Hepatic stellate cell (primary cell): ENCODE results near the gene INPP4B.
A peak's percentile ranks its signal among the peaks of the same experiment; 100 is the strongest.
"Not testable (repeated sequence)": the region's sequence is repeated elsewhere in the genome, so short reads cannot be mapped to it uniquely, and the experiment has no call there.

Experiments used
- DNase-seq: peaks from one replicate; pipeline ENCODE4 v3.0.0; 2011; ENCODE audit warnings: low spot score

Gene INPP4B

DNA sequence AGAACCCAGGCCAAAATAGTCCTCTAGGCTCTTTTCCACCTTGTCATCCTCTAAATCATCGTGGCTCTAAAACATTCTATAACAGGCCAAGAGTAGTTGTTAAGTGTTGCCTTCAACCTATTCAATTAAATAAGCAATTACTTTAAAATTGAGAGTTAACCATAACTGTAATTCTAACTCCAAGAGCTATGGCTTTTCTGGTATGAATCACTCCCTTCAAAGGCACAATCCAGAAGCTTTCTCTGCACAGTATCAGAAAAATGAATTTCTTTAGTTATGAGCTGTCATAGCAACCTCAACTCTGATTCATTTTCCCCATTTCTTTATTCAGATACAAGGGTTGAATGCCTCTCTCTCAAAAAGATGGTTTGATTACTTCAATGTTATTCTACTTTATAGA is 21.7 kb downstream of the INPP4B start:
- peak; percentile 11 for DNase-seq

DNA sequence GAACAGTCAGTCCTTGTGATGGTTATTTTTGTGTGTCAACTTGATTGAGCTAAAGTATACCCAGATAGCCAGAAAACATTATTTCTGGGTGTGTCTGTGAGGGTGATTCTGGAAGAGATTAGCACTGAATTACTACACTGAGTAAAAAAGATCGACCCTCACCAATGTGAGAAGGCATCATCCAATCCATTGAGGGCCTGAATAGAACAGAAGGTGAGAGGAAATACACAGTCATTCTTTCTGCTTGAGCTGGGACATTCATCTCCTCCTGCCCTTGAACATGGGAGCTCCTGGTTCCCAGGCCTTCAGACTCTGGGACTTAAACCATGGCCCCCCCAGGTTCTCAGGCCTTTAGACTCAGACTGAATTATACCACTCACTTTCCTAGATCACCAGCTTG is 22.3 kb downstream of the INPP4B start:
- no peak for DNase-seq

DNA sequence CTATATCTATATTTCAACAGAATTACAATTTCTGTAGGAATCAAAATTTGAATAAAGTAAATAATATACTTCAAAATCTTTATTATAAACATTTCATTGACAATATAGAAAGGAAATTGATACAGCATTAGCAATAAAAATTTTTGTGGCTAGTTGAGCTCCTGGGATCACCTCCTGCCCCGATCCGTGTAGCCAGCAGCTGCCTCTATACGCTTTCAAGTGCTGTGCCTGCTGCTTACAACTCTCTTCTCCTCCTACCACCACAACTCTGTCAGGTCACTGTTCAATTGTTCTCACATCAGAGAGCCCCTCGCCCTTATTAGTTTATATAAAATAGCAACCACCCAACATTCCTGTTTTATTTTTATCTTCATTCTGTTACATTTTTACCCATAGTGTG is 27.6 kb downstream of the INPP4B start:
- no peak for DNase-seq

DNA sequence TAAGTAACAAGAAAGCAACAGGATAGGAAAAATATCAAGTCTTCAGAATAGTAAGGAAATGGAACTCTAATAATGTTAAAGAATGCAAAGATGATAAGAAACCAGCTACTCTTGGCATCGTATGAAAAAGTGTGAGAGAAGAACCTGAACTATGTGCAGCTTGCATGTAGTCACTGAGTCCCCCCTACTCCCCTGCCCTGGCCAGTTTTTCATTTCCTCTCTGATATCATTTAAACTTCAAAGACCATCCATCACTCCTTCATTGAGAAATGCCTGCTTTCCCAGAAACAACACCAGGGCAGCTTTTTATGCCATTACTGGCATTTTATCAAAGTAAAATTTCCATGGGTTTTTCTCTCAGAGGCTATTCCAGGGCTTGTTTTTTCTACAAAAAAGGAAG is 28.1 kb downstream of the INPP4B start:
- DNase-seq, result peak; percentile 2

DNA sequence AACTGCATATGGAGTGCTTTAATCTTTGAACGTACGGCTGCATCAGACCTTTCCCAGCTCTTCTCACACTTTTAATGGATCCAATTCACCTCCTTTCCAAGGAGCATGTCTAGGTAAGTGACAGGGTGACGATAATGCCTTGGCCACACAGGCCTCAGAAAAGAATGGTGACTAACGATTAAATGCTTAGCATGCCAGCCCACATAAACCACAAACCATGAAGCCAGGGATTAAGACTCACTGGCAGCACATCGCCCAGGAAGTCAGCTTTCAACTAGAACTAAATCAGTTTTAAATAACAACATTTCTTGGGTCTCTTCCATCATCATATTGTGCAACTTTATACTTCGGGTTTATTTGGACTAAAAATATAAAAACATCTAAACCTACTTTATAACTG is 28.7 kb downstream of the INPP4B start:
- peak; percentile 29 for DNase-seq

DNA sequence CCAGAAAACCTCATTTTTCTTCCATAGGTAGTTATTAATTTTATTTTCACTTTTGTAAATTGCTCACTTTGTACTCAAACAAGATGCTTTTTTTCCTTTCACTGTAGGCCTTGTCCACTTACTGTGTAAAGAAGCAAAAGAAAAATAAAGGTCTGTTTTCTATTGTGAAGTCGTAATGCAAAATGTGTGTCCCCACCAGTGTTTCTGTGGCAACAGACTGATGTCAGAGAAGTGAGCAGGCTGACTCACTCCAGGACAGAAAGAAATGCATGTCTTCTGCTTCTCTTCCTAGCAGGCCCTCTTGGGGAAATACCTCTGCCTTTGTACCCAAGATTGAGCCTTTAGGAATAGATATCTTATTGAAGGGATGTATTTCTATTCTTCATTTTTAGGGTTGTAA is 30.3 kb downstream of the INPP4B start:
- peak; percentile 6 for DNase-seq

DNA sequence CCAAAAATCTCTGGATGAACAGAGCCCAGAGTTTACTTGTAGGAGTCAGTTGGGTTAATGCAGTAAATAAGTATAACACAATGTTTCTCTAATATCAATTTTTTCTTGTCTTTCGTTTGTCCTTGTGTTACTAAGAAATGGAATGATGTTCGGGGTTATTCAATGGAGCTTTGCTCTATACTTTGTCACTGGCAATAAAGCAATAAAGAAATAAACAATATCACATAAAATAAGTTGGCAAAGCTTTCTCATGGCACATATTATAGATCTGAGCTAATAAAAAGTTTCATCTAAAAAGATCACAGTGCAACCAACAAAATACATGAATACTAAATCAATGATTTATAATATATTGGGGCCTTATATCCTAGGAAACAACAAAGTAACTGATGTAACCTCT is 32.7 kb downstream of the INPP4B start:
- DNase-seq, result no peak

DNA sequence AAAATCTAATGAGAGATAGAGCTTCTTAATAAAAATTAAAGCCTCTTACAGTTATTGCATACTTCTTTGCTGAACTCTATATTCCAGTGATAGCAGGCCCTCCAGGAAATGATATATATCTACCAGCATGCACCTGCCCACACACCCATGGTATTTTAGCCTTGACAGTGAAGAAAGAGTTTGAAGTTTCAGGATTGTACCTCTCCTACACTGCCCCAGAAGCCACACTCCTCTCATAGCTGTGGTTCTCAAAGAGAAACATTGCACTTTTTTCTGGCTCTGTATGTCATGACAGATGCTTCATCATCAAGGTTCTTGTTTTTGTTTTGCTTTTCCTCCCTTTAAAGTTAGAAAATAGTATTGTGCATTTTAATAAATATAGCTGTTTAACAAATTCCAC is 34.0 kb downstream of the INPP4B start:
- no peak for DNase-seq

DNA sequence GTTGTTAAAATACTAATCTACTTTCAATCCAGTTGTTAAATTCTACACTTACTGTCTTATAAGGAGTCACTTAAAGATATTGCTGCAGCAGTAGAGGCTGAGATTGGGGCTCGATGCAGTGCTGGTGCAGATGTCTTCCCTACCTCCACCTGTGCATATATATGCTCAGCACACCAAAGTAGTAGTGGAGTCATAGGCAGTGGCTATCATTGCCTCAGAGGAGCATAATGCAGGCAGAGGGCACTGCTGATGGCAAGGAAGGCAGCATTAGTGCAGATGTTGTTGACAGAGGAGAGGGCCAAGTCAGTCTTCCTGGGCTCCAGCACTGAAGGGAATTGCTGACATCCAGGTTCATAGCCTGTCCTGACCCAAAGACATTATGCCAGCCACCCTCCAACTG is 35.1 kb downstream of the INPP4B start:
- no peak for DNase-seq

DNA sequence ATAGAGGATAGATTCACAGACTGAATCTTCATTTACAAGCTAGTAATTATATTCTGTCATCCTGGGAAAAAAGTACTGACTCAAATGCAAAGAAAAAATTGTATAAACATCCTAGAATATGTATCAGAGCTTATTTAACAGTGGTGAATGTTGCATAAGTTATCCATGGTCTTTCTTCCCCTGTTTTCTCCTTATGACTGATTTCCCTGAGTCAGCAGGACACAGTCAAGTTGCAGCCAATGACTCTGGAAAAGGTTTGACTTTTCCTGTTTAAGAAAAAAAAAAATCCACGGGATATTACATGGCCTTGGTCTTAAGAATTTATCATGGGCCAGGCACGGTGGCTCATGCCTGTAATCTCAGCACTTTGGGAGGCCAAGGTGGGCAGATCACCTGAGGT is 36.5 kb downstream of the INPP4B start:
- DNase-seq, result no peak

DNA sequence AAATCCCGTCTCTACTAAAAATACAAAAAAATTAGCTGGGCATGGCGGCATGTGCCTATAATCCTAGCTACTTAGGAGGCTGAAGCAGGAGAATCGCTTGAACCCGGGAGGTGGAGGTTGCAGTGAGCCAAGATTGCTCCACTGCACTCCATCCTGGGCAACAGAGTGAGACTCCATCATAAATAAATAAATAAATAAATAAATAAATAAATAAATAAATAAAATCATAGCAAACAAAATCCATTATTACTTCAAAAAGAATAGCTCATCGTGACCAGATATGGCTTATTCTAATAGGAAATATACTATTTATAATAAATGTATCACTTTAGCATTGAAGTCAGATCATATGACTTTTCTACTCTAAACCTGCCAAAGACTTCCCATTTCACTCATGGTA is 42.2 kb downstream of the INPP4B start:
- DNase-seq, result not testable (repeated sequence)

DNA sequence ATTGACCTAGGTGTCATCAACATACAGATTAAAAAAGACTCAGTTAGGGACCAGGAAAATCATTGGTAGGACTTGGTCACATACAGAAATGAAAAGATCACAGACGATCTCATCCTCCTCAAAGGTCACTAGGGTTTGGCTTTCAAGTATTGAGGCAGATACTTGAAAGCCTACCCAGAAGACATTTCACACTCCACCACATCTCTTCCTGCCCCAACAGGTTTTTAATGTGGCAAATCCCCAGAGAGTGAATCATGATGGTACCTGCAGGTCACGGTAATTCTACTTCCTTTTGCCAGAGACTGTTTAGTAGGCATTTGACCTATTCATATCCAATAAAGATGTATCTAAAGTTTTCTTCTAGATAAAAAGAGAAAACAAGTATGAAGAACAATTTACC is 44.1 kb downstream of the INPP4B start:
- DNase-seq, result no peak

DNA sequence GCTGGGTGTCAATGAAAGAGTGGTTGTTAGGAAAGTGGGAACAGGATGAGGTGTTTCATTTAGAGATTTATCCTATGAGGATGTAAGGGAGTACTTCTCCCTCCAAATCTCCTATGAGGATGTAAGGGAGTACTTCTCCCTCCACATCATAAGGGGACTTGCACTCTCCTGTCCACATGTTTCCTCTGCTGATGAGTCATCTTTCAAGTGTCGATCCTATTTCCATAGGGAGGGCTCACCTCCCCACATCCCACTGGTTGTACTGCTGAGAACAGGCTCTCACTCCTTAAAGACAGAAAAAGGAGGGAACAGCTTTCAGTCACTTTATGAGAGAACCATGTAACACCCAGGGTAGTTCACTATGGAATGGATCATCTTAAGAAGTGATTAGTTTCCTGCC is 65.0 kb downstream of the INPP4B start:
- DNase-seq, result no peak

DNA sequence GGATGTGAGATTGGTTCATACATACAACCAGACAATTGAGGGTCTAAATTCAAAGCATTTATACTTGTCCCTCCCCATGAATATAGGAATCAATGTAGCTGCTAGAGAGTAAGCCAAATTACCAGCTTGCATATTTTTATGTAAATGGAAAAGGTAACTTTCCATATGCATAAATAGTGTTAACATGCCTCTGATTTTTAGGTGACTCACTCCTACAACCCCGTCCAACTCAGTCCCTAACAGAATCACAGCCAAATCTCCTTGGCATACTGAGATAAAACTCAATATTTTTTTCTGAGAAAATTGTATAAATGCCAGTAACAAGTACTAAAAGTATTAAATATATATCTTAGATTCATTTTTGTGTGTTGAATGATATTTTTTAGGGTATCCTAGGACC is 67.2 kb downstream of the INPP4B start:
- DNase-seq, result no peak

DNA sequence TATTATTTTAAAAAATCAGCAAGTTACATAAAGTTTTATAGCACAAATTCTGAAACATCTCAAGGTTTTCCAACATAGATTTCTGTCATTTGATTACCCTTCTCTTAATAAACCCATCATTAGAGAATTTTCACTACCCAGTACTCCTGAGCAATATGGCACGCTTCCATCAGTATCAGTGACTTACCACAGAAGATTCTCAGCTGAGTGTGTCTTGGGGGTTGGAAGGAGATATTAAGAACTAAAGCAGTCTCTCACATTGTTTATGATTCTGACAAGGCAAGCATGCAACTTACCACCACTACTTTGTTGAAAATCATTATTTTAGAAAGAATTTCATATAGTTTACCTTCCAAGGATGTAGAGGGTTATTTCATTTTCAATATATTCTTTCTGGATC is 67.7 kb downstream of the INPP4B start:
- no peak for DNase-seq

DNA sequence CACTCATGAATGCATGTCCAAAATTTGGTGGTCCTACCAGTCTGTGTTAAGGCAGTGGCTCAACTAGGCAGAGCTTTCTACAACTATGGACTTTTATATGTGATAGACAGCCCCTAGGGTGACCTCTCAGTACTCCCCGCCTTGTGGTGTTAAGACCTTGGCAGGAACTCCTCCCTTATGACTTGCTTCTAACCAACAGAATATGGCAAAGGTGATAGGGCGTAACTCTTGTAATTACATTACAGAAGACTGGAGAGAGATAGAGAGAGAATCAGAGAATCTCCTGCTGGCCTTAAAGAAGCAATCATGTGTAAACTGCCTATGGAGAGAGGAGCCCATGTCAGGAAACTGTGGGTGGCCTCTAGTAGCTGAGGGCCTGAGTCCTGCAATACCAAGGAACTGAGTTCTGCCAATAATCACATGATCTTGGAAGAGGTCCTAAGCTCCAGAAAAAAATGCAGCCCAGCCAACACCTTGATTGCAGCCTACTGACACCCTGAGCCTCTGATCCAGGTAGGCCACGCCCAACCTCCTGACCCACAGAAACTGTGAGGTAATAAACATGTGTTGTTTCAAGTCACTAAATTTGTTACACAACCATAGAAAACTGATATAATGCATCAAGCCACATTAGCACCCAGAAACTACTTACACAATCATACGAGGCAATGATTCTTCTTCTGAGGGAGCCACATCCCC is 68.9 kb downstream of the INPP4B start:
- DNase-seq, result no peak

DNA sequence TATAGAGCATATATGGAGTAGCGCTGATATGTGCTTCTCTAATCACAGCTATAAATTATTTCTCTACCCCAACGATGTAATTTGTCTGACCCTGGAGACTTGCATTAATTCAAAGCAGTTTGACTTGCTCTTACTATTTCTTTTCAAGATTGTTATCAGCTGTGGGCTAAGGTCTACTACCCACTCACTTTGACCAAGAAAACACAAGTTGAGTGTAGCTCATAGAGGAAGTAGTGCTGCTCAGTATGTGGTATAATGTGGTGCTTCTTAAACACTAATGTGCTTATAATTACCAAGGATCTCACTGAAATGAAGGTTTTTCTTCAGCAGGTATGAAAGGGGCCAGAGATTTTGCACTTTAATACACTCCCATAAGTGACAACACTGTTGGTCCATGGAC is 70.1 kb downstream of the INPP4B start:
- no peak for DNase-seq

DNA sequence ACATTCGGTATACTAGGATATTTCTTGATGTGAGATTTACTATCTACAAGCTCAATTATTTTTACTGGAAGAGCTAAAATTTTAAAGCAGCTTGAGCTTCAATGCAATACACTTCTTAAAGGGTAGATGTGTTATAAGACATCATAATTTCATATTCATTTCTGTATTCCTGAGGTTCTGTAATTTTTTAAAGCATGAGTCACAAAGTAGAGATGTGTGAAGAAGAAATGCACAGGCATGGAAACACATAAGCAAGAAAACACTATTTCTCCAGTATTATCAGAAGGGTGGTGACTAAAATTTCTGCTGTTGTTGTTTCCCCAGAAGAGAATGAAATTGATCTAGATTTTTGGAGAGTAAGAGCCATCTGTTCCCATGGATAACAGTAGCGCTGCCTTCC is 72.6 kb downstream of the INPP4B start:
- DNase-seq, result no peak

DNA sequence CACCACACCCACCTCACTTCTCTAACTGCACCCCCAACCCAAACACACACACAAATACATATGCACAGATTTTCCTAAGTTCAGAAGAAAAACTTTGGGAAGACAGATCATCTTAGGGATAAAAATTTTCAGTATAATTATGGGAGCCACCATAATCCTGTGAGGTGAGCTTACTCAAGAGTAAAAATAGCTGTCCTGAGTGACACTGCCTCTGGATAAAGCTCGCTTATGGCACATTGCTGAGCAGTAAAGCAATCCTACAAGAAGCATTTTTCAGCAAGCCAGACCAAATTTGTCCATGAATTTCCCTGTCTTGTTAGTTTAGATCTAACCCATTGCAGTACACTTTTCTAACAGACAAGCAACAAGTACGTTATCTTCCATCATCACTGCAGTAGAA is 83.8 kb downstream of the INPP4B start:
- DNase-seq, result no peak

DNA sequence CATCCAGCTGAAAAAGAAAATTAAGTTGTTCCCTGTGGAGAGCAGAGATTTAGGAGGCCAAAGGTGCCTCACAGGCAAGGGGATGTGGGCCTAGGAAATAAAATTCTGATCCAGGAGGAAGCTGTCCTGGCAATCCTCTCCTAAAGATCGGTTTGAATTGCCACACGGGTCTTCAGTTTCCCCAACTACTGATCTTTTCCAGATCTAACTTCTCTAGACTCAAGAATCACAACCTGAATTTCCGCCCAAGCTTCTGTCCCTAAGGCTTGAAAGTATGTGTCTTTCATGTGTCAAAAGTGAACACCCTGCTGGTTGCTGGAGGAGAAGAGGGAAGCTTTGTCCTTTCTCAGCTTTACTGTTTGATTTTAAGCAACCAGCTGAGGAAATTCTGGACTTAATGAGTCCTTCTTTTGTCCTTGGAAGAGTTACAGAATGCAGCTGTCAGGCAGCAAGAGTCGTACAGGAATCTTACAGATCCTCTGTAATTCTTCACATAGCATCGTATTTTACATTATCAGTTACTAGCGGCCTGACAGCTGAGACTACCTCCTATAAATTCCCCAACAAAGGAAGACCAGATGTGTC is 93.8 kb downstream of the INPP4B start:
- no peak for DNase-seq

DNA sequence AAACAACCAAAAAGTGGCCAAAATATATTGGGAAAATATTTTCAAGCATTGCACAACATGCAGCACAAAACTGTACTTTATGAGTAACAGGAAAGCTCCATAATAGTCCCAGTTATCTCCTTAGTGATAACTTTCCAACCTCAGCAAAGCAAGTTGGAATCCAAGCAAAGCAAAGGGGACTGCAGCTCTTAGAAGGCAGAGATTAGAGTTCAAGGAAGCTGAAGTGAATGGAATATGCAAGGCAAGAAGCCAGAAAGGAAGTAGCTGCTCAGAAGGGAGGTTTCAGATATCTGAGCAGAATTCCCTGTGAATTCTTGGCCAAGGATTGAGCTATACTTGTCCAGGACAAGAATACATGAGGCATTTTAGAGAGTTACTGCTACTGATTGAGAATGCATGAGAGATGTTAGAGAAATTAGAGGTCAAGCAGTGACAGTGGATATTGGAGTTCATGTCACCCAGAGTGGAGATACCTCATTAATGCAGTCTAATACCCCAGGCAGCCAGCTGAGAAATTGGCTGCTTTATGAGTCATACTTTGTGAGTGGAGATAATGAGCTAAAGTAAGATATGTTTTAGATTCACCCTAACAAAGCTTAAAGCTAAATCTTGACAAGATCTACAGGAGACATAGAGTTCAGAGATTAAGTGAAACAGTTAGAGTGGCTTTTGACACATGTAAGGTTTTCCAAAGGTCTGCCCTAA is 102.8 kb downstream of the INPP4B start:
- no peak for DNase-seq

DNA sequence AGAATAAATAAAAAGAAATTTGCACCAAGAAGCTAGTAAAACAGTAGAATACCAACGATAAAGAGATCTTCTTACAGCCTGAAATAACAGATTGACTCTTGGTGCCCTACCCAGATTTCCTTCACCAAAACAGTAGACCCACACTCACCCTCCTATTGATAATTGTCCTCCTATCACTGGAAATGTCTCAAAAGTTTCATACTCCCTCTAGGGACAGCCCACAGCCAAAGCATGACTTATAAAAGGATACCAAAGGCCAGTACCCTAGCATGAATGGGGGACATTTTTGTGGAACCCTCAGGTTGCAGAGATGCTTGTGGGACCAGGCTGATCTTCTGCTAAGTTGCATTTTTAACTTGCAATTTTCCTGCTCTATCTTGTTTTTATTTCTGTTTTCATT is 104.1 kb downstream of the INPP4B start:
- DNase-seq, result no peak

DNA sequence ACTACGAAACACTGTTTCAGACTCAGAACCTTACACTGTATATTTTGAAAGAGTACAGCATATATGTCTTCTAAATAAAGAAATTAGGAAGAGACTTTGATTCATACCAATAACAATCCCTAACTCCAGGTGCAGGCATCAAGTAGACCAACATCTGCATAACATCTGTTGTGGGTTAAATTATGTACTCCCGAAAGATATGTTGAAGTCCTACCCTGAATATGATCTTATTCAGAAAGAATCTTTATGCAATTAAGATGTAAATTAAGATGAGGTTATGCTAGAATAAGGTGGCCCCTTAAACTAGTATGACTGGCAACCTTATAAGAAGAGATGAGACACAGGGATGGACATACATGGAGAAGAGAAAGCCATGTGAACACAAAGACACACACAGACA is 117.9 kb downstream of the INPP4B start:
- no peak for DNase-seq

DNA sequence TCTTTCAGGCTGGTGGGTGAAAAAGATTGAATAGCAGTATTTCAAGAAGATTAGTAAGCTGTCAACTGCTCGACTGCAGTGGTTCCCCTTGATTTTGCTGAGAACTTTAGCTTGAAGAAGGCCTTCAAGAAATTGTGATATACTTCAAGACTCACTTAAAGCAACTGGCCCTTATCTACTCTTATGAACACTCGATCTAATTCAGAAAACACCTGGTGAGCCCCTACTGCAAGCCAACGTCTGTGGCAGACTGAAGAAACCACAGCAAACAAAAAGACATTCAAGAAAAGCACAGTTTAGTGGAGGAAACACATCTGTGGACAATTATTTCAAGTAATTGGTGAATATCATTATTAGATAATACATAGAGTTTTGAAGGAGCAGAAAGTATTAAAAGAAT is 119.0 kb downstream of the INPP4B start:
- no peak for DNase-seq
